Endodermal cell (in vitro differentiated cells): ENCODE results near the gene NAGS. TPM values are rescaled to one million over a fixed set of nuclear protein-coding genes. Genes with fewer than 3 reads are reported as not detected.
"Not testable (repeated sequence)": the region's sequence is repeated elsewhere in the genome, so short reads cannot be mapped to it uniquely, and the experiment has no call there.

ENCODE experiments used
- DNase-seq: peaks from one replicate; pipeline ENCODE4 v3.0.0-alpha.2; 2017
- H3K27ac ChIP-seq: 2 replicates; pipeline ENCODE4 v1.5.1; 2013; ENCODE audit warnings: mild to moderate bottlenecking, low read depth, low read length, moderate library complexity
- H3K27me3 ChIP-seq: 2 replicates; pipeline ENCODE4 v1.6.1; 2013; ENCODE audit warnings: mild to moderate bottlenecking, low read length, moderate library complexity; ENCODE audit not compliant: insufficient read depth, control insufficient read depth, poor library complexity, severe bottlenecking
- H3K36me3 ChIP-seq: 2 replicates; pipeline ENCODE4 v1.7.0; 2013; ENCODE audit warnings: mild to moderate bottlenecking, low read length, moderate library complexity; ENCODE audit not compliant: control insufficient read depth, insufficient read depth
- H3K4me1 ChIP-seq: one replicate; pipeline ENCODE4 v1.7.0; 2013; ENCODE audit warnings: low read length; ENCODE audit not compliant: control insufficient read depth, insufficient read depth
- H3K4me3 ChIP-seq: 2 replicates; pipeline ENCODE4 v1.5.1; 2013; ENCODE audit warnings: mild to moderate bottlenecking, low read length, moderate library complexity
- H3K9ac ChIP-seq: 2 replicates; pipeline ENCODE4 v1.6.1; 2013; ENCODE audit warnings: mild to moderate bottlenecking, low read length, moderate library complexity; ENCODE audit not compliant: poor library complexity, severe bottlenecking; ENCODE audit errors: extremely low read depth
- H3K9me3 ChIP-seq: 2 replicates; pipeline ENCODE4 v1.6.1; 2013; ENCODE audit warnings: mild to moderate bottlenecking, low read length, moderate library complexity; ENCODE audit not compliant: control insufficient read depth
- H3K27ac Mint-ChIP-seq: 2 replicates; pipeline ENCODE4 v1.8.0; 2020; ENCODE audit warnings: mixed read lengths
- H3K27me3 Mint-ChIP-seq: 2 replicates; pipeline ENCODE4 v1.8.0; 2021; ENCODE audit warnings: mild to moderate bottlenecking, mixed read lengths; ENCODE audit not compliant: insufficient read depth
- H3K36me3 Mint-ChIP-seq: 2 replicates; pipeline ENCODE4 v1.8.0; 2020; ENCODE audit warnings: low read depth, mixed read lengths
- H3K4me1 Mint-ChIP-seq: 2 replicates; pipeline ENCODE4 v1.8.0; 2020; ENCODE audit warnings: mixed read lengths
- H3K4me3 Mint-ChIP-seq: 2 replicates; pipeline ENCODE4 v1.8.0; 2020; ENCODE audit warnings: mild to moderate bottlenecking, moderate library complexity, mixed read lengths
- H3K9me3 Mint-ChIP-seq: 2 replicates; pipeline ENCODE4 v1.8.0; 2020; ENCODE audit warnings: mild to moderate bottlenecking, mixed read lengths
- WGBS, 2 experiments: methylation state at CpG; one replicate each; pipeline versions ENCODE4 v1.1.5 to v1.1.7; 2013; ENCODE audit warnings: missing lambda C conversion rate in 2 of 2, mixed read lengths in 1 of 2; ENCODE audit not compliant: insufficient coverage in 1 of 2, insufficient read length in 1 of 2; 5-methylcytosine and 5-hydroxymethylcytosine counted together
- total RNA-seq, 2 donors: library from RNA; stranded (reverse); fragmentation: NEBNext Ultra II Directional in 1 of 2; extraction: Animal tissue kit (Norgen Biotek cat#: 25700) in 1 of 2; gene quantifications; 2 replicates in 1 of 2; 3 replicates in 1 of 2; pipeline ENCODE4 v1.2.1, GENCODE V29; 2021
- TF ChIP-seq, protein P1 (sequence below): fragments of 200-600 bp; sonication (generic); conservative IDR thresholded peaks from 2 replicates; pipeline ENCODE4 v1.5.0; 2021; ENCODE audit warnings: antibody characterized with exemption, mild to moderate bottlenecking

The NAGS gene
- total RNA-seq, 2 donors from 2014 or later: 1.4 to 2.1 TPM

DNA sequence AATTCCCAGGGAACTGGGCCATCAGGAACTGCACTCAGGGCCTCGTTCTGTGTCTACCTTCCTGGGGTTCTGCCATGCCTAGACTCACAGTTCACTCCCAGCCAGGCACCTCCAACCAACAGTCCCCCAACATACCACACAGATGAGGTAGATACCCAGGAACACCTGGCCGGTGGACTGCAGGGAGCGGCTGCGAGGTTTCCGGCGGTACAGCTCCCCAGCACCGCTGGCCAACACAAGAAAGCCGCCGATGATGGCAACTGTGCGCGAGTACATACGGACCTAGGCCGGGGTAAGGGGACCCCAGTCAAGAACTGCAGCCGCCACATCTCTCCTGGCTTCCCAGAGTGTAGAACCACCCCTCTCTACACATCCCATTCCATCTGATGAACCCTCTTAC is 8.5 kb downstream of the NAGS start:
- Histone ChIP-seq H3K27ac (no peak overlapping the region), H3K9ac (no peak overlapping the region), H3K4me1 (peaks cover 9% of the 10 kb centered on the region), H3K4me3 (no peak overlapping the region), H3K9me3 (no peaks in the 10 kb centered on the region), H3K27me3 (no peaks in the 10 kb centered on the region), H3K36me3 (peaks cover 11% of the 10 kb centered on the region)
- H3K4me1 Mint-ChIP-seq: peaks cover 9% of the 10 kb centered on the region
- H3K27me3 Mint-ChIP-seq: no peaks in the 10 kb centered on the region
- 94 to 100% methylated on average over 11 to 14 of the region's 14 CpGs for WGBS, 2 experiments
- peaks cover 15% of the 10 kb centered on the region for H3K36me3 Mint-ChIP-seq
- H3K9me3 Mint-ChIP-seq: no peaks in the 10 kb centered on the region
- no peak for DNase-seq
- no peak overlapping the region for H3K4me3 Mint-ChIP-seq
- TF ChIP-seq, protein P1, sequence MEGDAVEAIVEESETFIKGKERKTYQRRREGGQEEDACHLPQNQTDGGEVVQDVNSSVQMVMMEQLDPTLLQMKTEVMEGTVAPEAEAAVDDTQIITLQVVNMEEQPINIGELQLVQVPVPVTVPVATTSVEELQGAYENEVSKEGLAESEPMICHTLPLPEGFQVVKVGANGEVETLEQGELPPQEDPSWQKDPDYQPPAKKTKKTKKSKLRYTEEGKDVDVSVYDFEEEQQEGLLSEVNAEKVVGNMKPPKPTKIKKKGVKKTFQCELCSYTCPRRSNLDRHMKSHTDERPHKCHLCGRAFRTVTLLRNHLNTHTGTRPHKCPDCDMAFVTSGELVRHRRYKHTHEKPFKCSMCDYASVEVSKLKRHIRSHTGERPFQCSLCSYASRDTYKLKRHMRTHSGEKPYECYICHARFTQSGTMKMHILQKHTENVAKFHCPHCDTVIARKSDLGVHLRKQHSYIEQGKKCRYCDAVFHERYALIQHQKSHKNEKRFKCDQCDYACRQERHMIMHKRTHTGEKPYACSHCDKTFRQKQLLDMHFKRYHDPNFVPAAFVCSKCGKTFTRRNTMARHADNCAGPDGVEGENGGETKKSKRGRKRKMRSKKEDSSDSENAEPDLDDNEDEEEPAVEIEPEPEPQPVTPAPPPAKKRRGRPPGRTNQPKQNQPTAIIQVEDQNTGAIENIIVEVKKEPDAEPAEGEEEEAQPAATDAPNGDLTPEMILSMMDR: no peak
- H3K27ac Mint-ChIP-seq: no peak overlapping the region

- Histone ChIP-seq H3K4me1 (peaks cover 4% of the 10 kb centered on the region), H3K27ac (no peak overlapping the region), H3K36me3 (peaks cover 9% of the 10 kb centered on the region), H3K27me3 (no peaks in the 10 kb centered on the region), H3K9me3 (no peaks in the 10 kb centered on the region), H3K9ac (peak overlapping the region; percentile 85), H3K4me3 (peak overlapping the region; percentile 98)
- H3K9me3 Mint-ChIP-seq: no peaks in the 10 kb centered on the region
- H3K36me3 Mint-ChIP-seq: peaks cover 15% of the 10 kb centered on the region
- no peaks in the 10 kb centered on the region for H3K27me3 Mint-ChIP-seq
- peak overlapping the region; percentile 99 for H3K27ac Mint-ChIP-seq
- WGBS, 2 experiments: 12 to 14% methylated on average over 10 to 12 of the region's 12 CpGs
- H3K4me1 Mint-ChIP-seq: peaks cover 3% of the 10 kb centered on the region
- no peak for DNase-seq
- peak overlapping the region; percentile 98 for H3K4me3 Mint-ChIP-seq
- TF ChIP-seq, protein P1: no peak
Measured at GRCh38 chr17:44014133-44014436, 9.7 kb downstream of the NAGS start.

- Mint-ChIP-seq H3K36me3 (peaks cover 13% of the 10 kb centered on the region), H3K4me3 (peak within 1 kb of the TSS; percentile 98), H3K4me1 (peaks cover 3% of the 10 kb centered on the region), H3K27ac (peak within 1 kb of the TSS; percentile 99), H3K9me3 (no peaks in the 10 kb centered on the region), H3K27me3 (no peaks in the 10 kb centered on the region)
- DNase-seq: peak; percentile 98
- TF ChIP-seq, protein P1: no peak
- Histone ChIP-seq H3K27ac (peak within 1 kb of the TSS; percentile 61), H3K4me1 (peaks cover 4% of the 10 kb centered on the region), H3K36me3 (peaks cover 5% of the 10 kb centered on the region), H3K4me3 (peak within 1 kb of the TSS; percentile 98), H3K9me3 (no peaks in the 10 kb centered on the region), H3K9ac (peak within 1 kb of the TSS; percentile 85), H3K27me3 (no peaks in the 10 kb centered on the region)
- WGBS, 2 experiments: 0 to 1% methylated on average over 32 to 43 of the region's 43 CpGs
Measured at GRCh38 chr17:44014437-44015172, 10.2 kb downstream of the NAGS start, which contains the start of gene TMEM101. TMEM101 (minus strand) TSS chr17:44014963; CDS start chr17:44014952, 11 bp downstream.

DNA sequence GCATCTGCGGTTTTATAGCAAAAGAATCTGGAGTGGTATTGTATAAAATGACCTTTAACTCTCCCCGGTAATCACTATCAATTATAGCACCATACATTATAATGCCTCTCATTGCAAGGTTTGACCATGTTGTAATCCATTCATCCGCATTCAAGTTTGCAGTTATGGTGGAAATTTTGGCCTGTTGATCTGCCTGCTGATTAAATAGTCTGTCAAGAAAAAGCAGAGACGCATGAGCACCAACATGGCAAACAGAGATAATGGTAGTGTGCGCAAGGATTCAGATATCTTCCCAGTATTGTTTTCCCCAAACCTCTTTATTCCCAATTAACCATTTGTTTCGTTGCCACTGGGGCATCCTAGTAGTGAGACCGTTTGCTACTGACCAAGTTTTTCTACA is 16.8 kb downstream of the NAGS start:
- not testable (repeated sequence) for H3K27me3 Mint-ChIP-seq

More for the DNA sequence above, 16.8 kb downstream of the NAGS start:
- not testable (repeated sequence) for H3K9me3 ChIP-seq, H3K27ac Mint-ChIP-seq, H3K9ac ChIP-seq, DNase-seq, H3K4me3 ChIP-seq, H3K4me3 Mint-ChIP-seq, H3K27me3 ChIP-seq, H3K9me3 Mint-ChIP-seq, H3K4me1 Mint-ChIP-seq, H3K4me1 ChIP-seq, H3K27ac ChIP-seq
- 89 to 90% methylated on average over 5 to 7 of the region's 7 CpGs for WGBS, 2 experiments
- H3K36me3 Mint-ChIP-seq: peaks cover 24% of the 10 kb centered on the region
- H3K36me3 ChIP-seq: peaks cover 25% of the 10 kb centered on the region
